ENCODE measurements around the gene TSEN15. TPM values are rescaled to one million over a fixed set of nuclear protein-coding genes. Genes with fewer than 3 reads are reported as not detected.
"Not testable (repeated sequence)": the region's sequence is repeated elsewhere in the genome, so short reads cannot be mapped to it uniquely, and the experiment has no call there.

TSEN15 gene
- total RNA-seq, 1 experiment from 2014 or later, result 167 TPM

- no peak for DNase-seq (ENCODE audit: low spot score)
Observed at GRCh38 chr1:184053881-184054280, 2.4 kb downstream of the TSEN15 start.

- DNase-seq (ENCODE audit: low spot score), result peak; percentile 93
Observed at GRCh38 chr1:184056921-184057555, 5.5 kb downstream of the TSEN15 start.

DNA sequence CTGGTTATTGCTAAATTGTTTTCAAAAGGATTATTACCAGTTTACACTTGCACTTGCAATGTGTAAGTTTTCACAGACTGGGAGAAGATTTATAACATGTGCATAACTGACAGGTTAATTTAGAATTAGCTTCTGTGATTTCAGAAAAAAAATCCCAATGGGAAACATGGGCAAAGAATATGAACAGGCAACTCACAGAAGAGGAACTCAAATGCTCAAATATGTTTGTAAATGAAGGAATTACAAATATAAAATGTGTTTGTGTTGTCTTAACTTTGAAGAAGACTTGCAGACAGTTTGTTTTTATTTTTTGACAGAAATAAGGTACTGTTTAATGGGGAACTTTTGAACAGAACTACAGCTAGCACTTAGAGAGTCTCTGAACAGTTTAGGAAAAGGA is 8.4 kb downstream of the TSEN15 start:
- no peak for DNase-seq (ENCODE audit: low spot score)

DNA sequence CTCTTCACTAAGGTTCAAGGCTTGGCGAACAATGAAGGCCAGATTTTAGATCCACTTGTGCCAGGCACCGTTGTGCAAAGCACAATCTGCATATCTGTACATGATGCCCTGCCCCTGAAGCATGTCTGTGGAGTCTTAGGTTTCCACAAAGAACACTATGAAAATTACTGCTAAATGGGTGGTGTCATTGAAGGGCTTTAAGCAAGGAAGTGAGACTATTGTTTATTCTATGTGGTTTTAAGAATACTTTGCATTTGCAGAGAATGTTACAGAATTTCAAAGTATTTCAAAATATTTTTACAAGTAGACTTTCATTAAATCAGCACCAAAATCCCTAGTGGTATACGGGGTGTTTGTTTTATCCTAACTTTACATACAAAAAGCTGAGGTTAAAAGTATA is 8.8 kb downstream of the TSEN15 start:
- no peak for DNase-seq (ENCODE audit: low spot score)

- peak; percentile 27 for DNase-seq (ENCODE audit: low spot score)
Observed at GRCh38 chr1:184061396-184062003, 10.0 kb downstream of the TSEN15 start.

GRCh38 chr1:184062640-184063286 is 11.2 kb downstream of the TSEN15 start:
- no peak for DNase-seq (ENCODE audit: low spot score)

DNA sequence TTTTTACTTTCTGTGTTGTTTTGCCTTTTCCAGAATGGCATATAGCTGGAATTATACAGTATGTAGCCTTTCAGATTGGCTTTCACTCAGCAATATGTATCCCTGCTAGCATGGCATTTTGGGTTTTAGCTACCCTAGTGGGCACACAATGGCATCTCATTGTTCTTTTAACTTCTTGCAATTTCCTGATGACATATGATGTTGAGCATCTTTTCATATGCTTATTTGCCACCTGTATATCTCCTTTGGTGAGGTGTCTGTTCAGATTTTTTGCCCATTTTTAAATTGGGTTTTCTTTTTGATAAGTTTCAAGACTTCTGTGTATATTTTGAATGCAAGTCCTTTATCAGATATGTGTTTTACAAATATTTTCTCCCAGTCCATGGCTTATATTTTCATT is 14.0 kb downstream of the TSEN15 start:
- no peak for DNase-seq (ENCODE audit: low spot score)

GRCh38 chr1:184068354-184068753 is 16.8 kb downstream of the TSEN15 start:
- no peak for DNase-seq (ENCODE audit: low spot score)

DNA sequence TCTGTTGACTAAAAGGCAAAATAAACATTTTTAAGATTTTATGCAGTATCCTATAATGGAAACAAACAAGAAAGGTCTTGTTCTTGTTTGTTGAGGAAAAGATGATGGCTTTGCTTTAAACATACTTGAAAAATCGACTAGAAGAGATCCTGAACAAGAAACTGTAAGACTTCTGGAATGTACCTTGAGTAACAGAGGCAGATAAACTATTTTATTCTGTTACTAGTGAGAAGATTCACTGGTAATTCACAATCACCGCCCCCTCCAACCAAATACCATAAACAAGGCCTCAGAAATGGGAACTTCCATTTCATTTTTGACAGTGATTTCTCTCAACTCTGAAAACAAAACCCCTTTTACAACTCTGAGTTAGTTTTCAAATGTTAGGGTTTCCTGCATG is 18.1 kb downstream of the TSEN15 start:
- DNase-seq (ENCODE audit: low spot score), result no peak

- DNase-seq (ENCODE audit: low spot score), result no peak
Observed at GRCh38 chr1:184072376-184072775, 20.8 kb downstream of the TSEN15 start.

GRCh38 chr1:184074383-184074782 is 22.9 kb downstream of the TSEN15 start:
- DNase-seq (ENCODE audit: low spot score), result no peak

GRCh38 chr1:184075055-184076029 is 23.8 kb downstream of the TSEN15 start:
- peak; percentile 70 for DNase-seq (ENCODE audit: low spot score)

- DNase-seq (ENCODE audit: low spot score), result no peak
Observed at GRCh38 chr1:184078564-184079249, 27.2 kb downstream of the TSEN15 start.

DNA sequence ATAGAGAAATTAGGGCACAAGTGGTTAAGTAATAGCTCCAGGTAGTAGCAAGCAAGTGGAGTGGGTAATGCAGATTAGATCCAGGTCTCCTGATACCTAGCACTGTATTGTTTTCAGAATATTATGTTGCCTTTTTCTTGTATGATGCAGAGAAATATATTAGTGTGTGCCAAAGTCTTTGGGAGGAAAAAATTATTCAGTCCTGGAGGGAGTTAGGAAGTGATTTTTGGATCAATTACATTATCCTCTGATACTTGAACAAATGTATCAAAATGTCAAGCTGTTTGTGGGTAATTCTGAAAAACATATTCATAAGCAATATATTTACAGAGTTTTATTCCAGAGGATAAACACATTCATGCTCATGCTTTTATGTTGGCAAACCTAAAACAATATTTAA is 28.8 kb downstream of the TSEN15 start:
- no peak for DNase-seq (ENCODE audit: low spot score)

DNA sequence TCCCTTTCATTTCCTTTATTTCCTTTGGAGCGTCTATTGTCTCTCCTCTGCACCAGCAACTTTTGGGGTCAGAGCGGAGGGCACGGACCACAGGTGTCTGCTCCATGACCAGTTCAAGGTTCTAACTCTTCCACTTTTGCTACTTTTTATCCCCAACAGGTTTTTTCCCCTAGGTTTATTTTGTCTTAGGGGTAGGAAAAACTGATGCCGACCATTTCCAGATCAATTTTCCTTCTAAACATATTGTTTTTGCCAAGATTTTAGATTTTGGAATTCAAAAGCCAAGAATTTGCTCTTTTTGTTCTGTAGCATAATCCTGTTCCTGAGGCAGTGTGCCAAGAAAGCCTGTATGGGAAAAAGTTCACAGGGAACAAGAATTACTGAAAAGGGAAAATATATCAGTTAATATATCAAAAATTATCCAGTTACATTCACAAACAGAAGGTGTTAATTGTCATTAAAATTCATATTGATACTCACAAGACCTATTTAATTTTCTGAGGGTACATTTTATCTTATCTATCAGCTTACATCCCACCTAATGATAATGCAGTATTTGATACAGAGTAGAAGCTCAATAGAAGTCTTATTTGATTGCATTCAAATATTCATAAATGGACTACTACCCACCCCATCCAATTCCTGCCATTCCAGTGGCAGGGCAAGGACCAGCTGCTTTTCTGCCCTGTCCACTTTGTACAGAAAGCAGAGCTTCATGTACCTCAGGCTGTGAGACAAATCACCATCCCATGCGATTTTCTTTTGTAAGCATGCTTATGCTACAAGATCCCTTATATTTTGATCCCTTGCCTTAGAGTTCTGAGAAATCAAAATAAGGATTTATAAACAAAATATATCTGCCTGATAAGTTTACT is 31.2 kb downstream of the TSEN15 start:
- DNase-seq (ENCODE audit: low spot score), result no peak

GRCh38 chr1:184085667-184086066 is 34.1 kb downstream of the TSEN15 start:
- no peak for DNase-seq (ENCODE audit: low spot score)

GRCh38 chr1:184088037-184088436 is 36.5 kb downstream of the TSEN15 start:
- no peak for DNase-seq (ENCODE audit: low spot score)

- DNase-seq (ENCODE audit: low spot score), result no peak
Observed at GRCh38 chr1:184093071-184093470, 41.5 kb downstream of the TSEN15 start.

DNA sequence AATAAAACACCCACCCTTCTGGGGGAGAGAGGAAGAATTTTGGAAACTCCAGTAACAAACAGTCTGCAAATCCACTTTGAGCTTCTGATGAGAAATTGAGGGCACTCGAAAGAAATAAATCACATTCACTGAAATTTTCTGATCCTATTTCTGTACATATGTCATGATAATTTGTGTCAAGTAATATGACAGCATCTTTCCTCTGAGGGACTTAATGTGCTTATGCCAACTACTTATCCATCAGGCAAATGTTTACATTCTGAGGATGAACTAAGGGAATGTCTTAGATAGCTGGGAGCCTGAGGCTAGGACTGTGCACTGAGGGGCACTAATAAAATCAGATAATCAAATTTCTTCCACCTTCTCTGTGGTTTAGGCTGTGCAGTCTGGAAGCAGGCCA is 44.5 kb downstream of the TSEN15 start:
- no peak for DNase-seq (ENCODE audit: low spot score)

DNA sequence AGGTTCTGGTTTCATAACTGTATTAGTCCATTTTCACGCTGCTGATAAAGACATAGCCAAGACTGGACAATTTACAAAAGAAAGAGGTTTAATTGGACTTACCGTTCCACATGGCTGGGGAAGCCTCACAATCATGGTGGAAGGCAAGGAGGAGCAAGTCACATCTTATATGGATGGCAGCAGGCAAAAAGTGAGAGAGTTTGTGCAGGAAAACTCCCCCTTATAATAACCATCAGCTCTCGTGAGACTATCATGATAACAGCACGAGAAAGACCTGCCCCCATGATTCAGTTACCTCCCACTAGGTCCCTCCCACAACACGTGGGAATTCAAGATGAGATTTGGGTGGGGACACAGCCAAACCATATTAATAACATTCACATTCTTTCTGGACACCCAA is 45.0 kb downstream of the TSEN15 start:
- DNase-seq (ENCODE audit: low spot score), result not testable (repeated sequence)

DNA sequence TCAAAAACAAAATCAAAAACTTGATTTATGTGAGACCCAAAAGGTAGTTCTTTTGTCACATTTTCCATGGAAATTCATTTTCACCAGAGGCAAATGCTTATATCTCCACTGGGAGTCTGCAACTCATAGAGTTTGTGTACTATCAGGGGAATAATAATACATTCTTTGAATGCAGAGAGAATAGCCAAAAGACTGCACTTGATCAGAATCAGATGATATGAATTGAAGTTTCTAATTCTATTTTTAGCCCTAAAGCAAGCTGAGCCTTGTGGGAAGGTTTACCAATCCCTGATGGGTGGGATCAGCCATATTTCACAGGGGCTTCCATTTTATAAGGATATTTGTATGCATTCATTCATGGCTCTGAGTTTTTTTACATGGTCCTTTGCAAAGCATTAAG is 49.6 kb downstream of the TSEN15 start:
- DNase-seq (ENCODE audit: low spot score), result no peak

All from A172 (cell line).